ENCODE results near the gene FMN1.
A peak's percentile ranks its signal among the peaks of the same experiment; 100 is the strongest.

FMN1 gene

GRCh38 chr15:33119273-33119672, 75.2 kb downstream of the FMN1 start:
- DNase-seq: no peak

- DNase-seq: no peak
These were observed 78.3 kb downstream of the FMN1 start for GRCh38 chr15:33116198-33116597.

- DNase-seq: no peak
These were observed 79.2 kb downstream of the FMN1 start for GRCh38 chr15:33115191-33115861.

DNA sequence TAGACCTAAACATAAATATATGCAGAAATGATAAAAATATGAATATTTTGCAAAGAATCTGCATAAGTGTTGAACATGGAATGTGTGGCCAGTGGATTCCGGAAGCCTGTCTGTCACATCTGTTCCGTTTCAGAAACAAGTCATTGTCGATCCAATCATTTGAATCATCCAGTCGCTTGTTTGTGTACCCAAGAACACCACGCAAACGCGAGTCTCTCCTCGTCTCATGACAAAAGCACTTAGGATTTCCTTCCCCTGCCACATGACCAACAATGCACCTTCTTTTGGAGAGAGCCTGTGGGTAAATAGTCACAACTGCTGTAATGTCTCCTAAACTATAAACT, 80.2 kb downstream of the FMN1 start:
- no peak for DNase-seq

DNA sequence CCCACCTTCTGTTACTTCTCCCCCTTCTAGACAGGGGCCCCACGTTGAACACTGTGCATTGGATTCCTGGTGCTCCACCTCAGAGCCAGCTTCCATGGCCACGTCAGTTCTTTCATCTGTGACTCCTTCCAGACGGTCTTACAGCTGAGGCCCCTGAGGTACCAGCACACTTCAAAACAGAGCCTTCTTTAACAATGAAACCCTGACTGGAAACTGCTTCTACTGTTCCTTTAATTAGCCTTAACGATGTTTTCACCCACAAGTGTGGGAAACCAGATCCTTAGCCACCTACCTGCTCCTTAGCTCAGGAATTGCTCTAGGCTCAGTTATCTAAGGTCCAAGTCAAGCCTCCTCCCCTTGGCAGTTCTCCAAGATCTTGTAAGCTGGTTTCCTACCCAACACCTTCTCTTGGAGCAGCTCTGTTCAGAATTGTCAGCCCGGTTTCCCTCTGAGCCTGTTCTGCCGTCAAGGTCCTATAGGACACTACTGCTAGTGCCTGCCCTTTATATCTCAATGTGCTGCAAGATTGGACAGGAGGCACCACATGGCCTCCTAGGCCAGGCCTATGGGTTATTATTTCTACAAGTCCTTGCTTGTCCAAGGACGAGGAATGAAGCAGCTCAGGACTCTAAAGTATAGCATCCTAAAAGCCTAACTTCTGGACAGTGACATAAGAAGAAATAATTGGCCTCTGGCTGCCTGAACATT, 80.7 kb downstream of the FMN1 start:
- DNase-seq: no peak

GRCh38 chr15:33112541-33113105, 81.9 kb downstream of the FMN1 start:
- no peak for DNase-seq

DNA sequence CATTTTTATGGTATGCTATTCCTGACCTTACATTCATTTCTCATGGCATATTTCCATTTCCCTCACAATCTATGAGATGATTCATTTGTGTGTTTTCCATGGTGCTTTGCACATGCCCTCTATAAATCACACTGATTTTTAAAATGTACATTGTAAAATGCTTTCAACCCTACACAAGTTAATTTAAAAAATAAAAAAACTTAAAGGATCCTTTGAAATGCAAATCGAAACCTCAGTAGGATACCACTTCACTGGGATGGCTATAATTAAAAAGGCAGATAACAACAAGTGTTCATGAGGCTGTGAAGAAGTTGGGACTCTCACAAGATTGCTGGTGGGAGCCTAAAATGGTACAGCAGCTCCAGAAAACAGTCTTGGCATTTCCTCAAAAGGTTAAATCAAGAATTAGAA, 83.5 kb downstream of the FMN1 start:
- DNase-seq: no peak

GRCh38 chr15:33109345-33109744, 85.2 kb downstream of the FMN1 start:
- DNase-seq: no peak

- DNase-seq: no peak
These were observed 86.0 kb downstream of the FMN1 start for GRCh38 chr15:33108518-33108917.

GRCh38 chr15:33107950-33108349, 86.6 kb downstream of the FMN1 start:
- DNase-seq: no peak

DNA sequence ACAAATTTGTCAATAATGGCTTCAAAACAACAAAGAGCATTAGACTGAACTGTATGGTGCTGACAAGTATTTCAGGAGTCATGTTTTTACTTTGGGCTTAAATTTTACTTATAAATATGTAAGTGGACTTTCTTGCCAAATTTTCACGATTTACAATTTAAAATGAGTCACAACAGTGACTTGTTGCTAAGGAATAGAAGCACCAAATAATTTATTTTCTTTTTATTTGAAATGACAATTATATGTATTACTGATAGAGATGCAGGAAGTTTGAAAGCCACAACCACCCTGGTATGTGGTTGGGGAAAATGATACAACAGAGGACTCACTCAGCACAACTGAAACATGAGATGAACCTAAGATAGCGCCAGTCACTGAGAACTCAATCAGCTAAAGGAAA, 90.3 kb downstream of the FMN1 start:
- peak; percentile 14 for DNase-seq

- no peak for DNase-seq
These were observed 93.5 kb downstream of the FMN1 start for GRCh38 chr15:33101036-33101435.

DNA sequence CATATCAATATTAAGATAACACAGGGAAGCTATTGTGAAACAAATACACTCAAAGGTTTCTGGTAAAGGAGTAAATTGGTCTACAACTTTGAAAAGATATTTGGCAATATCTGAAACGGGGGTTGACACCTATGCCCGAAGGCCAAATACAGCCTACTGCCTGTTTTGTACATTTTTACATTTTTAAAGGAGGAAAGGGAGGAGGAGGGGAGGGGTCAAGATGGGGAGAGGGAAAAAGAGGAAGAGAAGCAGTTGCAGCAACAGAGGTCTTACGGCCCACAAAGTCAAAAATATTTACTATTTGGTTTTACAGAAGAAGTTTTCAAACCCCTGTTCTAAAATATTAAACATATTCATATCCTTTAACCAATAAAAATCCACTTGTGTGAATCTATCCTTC, 94.2 kb downstream of the FMN1 start:
- peak; percentile 45 for DNase-seq

- no peak for DNase-seq
These were observed 94.8 kb downstream of the FMN1 start for GRCh38 chr15:33099739-33100138.

DNA sequence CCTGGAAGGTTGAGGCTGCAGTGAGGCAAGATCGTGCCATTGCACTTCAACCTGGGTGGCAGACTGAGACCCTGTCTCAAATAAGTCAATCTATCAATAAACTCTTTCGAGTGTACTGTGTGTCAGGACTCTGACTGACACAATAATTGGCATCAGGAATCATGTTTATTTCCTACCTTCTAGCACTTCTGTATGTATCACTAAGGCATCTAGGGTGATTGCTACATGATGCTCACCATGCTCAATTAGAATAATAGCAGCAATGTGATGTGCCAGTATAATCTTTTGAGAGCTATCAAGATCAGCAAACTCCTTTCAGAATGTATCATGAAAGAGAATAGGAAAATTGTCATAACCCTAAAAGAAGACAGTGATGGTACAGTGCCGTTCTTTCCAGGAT, 95.3 kb downstream of the FMN1 start:
- no peak for DNase-seq

GRCh38 chr15:33098094-33099058, 96.1 kb downstream of the FMN1 start:
- DNase-seq: peak; percentile 28

DNA sequence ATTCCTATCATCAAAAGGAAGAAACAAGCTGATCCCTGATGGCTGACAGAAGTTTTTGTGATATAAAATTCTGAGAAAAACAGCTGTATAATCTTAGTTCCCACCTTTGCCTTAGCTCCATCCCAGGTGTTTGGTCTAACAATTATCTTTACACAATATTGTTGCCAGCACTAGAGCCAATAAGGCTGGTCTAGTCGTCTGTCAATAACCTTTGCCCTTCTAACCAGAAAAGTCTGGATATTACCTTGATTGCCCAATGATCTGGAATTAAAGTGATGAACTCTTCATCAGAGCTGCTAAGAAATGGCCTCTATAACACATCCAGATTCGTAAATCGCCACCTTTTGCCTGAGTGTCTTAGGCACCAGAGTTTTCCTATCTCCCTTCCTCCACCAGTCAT, 98.4 kb downstream of the FMN1 start:
- DNase-seq: no peak

DNA sequence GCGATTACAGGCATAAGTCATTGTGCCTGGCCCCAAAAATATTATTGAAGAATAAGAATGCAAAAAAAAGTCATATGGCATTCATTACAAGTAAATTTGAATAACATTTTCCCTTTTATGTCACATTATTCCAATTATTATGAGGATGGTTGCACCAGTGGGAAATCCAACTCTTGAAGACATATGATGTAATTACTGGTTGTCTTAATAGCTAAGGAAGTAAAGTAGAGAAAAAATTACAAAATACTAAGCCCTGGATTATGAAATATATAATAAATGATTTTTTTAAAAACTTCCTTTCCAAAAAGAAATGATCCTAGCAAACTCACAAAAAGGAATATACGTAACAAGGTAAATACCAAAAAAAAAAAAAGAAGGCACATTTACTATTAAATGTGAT, 98.9 kb downstream of the FMN1 start:
- no peak for DNase-seq

DNA sequence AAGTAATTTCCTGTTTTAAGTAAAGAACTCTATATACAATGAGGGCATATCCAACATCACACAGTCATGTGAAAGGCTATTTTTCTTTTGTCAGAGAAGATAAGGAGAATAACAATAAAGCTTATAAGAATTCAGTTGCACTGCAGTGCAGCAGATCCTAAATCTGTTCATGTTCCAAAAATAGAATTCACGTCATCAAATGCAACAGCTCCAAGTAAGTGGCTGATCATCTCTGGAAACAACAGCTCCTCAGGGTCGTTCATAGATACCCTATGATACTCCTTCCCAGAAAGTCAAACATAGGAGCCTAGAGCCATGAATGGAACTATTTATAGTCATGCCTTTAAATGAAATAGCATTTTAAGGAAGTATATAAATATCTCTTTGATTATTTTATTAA, 100.2 kb downstream of the FMN1 start:
- no peak for DNase-seq

DNA sequence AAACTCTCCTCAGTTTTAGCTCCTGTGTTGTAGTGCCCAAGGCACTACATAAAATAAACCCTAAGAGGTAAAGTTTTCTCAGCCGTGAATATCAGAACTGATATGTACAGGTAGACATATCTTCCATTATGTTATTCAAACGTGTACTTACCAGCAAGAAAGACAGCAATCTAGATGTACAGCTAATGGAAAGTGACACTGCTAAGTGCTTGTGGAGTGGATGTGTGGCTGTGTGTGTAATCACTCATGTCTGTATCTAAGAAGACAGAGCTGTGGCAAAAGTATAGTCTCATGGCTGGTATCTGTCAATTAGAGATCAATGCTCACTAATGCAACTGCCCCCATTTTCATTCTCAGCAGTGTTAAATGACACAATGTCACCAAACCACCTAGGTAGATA, 101.3 kb downstream of the FMN1 start:
- no peak for DNase-seq

- no peak for DNase-seq
These were observed 102.4 kb downstream of the FMN1 start for GRCh38 chr15:33091983-33092693.

- peak; percentile 95 for DNase-seq
These were observed 104.4 kb downstream of the FMN1 start for GRCh38 chr15:33089878-33090757.

All from MV-4-11 (cell line).